ENCODE data around the gene EEIG1.
A peak's percentile ranks its signal among the peaks of the same experiment; 100 is the strongest.

The EEIG1 gene

DNA sequence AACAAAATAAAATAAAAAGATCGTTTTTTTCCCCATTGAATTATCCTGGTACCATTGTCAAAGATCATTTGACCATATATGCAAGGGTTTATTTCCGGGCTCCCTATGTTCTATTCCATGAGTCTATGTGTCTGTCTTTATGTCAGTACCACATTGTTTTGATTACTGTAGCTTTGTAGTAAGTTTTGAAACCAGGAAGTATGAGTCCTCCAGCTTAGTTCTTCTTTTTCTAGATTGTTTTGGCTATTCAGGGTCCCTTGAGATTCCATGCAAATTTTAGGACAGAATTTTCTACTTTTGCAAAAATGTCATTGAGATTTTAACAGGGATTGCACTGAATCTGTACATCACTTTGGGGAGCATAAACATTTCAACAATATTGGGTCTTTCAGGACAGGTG, 18.7 kb upstream of the EEIG1 start:
- peak; percentile 2 for DNase-seq

DNA sequence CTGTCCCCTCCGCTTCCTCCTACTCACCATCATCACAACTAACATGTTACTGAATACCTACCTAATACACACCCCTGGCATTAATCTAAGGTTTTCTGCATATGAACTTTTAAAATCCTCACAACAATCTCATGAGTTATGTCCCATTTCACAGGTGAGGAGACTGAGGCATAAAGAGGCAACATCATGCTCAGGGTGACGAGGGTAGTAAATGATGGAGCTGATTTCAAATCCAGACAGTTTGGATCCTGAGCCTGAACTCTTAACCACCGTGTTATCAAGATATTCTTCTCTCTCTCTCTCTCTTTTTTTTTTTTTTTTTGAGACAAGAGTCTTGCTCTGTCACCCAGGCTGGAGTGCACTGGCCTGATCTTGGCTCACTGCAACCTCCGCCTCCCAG, 12.9 kb upstream of the EEIG1 start:
- no peak for DNase-seq

DNA sequence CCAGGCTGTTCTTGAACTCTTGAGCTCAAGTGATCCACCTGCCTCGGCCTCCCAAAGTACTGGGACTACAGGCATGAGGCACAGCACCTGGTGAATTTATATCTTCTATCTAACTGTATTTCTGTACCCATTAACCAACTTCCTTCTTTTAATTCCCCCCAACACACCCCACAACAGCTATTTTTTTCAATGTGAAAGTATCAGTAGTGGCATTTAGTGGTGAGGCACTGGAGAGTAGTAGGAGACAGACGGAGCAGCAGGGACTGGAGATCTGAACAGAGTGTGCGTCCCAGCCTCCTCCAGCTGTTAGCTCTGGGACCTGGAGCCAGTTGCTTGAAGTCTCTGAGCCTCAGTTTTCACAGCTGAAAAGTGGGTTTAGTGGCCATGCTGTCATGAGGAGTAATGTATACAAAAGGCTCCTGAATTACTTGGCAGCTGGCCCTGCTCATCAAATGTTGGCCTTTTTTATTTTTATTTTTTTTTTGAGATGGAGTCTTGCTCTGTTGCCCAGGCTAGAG, 11.0 kb upstream of the EEIG1 start:
- DNase-seq, result no peak

DNA sequence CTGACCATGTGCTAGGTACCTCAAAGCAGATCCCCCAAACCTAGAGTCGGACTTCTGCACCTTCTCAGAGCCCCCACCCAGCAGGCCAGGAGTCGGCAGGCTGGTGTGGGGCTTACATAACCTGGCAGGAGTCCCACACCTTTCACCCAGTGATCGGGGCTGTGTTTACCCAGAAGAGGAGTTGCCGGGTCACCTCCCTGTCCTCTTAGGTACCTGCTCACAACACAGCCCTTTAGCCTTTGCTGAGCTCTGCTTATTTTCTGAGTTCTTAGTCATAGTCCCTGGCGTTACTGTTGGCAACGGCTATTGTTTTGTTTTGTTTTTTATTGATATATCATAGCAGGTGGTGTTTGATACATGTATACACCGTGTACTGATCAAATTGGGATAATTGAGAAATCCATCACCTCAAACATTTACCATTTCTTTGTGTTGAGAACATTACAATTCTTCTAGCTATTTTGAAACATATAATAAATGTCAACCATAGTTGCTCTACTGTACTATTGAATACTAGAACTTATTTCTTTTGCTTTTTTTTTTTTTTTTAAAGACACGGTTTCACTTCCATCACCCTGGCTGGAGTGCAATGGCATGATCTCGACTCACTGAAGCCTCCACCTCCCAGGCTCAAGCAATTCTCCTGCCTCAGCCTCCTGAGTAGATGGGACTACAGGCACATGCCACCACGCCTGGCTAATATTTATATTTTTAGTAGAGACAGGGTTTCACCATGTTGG, 10.4 kb upstream of the EEIG1 start:
- peak; percentile 29 for DNase-seq

DNA sequence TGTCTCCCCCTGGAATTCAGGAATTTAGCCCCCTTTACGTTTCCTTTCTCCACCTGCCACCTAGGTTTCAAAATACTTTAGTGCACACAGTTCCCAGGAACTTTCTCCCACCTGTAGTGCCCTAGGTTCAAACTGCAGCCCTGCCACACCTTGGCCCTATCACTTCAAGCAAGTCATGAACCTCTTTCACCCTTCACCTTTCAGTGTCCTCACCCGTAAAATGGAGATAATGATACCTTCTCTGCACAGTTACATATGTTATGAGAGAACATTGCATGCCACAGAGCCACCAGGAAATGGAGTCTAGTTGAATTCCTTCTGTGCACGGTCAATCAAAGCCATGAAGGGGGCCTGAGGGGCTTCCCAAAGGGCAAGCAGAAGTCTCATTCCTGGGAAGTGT, 9.8 kb upstream of the EEIG1 start:
- DNase-seq, result no peak

DNA sequence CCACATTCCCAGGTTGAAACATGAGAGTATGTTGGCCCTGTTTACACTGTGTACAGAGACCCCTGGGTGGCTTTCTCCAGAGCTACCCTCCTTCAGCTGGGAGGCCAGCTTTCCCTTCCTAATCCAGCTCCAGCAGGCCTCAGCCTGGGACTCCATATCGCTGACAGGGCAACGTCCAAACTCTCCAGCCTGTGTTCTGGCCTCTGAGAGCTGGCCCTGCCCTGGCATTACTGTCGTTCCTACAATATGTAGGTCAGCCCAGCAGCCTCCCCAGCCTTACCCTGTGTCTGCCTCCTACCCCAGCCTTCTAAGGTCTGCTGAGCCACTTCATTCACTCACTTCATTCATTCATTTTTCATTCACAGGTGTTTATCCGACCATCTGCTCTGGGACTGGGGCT, 8.3 kb upstream of the EEIG1 start:
- DNase-seq, result no peak

DNA sequence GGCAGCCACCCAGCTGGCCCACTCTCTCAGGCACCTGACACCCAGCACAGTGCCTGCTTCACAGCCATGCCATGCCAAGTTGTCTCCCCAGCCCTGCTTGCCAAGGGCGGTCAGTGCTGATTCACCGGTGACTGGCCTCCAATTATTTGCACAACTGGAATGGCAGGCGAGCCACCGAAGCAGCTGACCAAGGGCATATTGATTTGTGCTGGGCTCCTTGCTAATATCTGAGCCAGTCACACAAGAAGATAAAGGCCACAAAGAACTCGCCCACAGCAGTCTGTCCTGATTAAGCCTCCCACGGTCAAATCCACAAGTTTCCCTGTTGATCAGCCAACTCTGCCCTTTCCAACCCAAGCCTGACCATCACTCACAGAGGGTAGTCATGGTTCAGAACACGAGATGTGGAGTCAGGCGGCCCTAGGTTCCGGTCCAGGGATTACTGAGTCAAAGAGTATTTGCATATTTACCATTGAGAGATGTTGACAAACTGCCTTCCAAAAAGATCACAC, 6.4 kb upstream of the EEIG1 start:
- DNase-seq, result no peak

DNA sequence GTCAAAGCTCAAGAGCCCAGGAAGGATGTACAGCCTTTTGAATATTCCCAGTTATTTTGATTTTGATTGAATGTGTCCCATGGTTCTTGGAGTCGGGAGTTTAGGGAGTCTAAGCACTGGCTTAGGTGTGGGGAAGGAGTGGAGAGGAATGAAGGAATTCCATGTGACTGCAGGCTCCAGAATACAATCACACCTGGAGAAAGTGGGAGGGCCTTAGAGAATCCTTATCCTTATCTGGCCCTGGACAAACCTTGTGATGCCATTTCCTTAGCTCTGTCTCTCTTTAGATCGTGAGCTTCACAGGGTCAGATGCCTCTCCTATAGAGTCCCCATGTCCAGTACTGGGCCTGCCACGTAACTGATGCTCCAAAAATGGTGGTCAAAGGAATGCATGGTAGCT, 4.2 kb upstream of the EEIG1 start:
- no peak for DNase-seq

DNA sequence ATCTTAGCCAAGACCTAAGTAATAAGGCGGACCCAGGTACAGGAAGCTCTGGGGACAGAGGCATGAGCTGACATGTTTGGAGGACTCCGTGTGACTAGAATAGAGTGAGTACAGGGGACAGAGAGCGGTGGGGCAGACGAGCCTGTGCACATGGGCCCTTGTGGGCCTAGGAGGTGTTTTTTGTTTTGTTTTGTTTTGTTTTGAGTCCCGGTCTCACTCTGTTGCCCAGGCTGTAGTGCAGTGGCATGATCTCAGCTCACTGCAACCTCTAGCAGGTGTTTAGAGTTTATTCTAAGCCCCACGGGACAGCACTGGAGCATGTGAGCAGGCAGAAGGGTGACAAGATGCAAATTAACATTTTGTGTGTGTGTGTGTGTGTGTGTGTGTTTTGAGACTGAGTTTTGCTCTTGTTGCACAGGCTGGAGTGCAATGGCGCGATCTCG, 3.1 kb upstream of the EEIG1 start:
- DNase-seq, result no peak

DNA sequence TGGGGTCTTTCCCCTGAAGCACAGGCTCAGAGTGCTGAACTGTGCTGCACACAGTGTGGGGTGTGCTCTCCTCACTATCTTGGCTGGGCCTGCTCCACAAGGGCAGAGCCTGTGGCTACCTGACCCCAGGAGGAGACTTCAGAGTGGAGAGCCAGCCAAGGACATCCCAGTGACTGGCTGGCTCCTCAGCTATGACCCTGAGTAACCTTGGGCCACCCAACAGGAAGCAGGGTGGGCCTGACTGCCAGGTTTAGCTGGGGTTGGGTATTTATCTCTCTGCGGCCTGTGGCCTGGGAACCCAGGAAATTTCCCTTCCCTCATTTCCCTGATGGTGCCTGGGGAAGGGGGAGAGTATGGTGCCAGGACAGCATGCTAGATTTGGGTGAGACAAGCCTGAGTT, 2.1 kb upstream of the EEIG1 start:
- no peak for DNase-seq

DNA sequence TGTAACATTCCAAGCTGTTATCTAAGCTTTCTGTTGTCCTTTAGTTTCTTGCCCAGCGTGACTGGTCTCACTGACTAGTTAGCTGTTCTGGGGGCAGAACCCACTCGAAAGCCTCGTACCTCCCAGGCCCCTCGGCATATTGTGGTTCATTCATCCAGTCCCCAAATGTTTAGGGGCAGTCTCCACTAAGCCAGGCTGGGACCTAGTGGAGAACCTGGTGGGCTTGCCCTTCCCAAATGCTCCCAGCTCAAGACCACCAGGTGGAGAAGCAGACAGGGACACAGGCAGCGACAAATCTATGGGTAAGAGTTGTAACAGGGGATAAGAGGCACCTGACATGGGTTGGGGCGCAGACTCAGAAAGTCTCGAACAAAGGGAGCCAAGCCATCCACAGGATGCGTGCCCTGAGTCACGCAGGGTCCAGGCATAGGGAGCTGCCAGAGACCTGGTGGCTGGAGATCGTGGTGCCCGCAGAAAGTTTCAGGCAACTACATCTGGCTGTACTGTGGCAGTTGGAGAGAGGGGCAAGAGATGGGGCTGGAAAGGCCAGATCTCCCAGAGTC, 851 bp upstream of the EEIG1 start:
- no peak for DNase-seq

DNA sequence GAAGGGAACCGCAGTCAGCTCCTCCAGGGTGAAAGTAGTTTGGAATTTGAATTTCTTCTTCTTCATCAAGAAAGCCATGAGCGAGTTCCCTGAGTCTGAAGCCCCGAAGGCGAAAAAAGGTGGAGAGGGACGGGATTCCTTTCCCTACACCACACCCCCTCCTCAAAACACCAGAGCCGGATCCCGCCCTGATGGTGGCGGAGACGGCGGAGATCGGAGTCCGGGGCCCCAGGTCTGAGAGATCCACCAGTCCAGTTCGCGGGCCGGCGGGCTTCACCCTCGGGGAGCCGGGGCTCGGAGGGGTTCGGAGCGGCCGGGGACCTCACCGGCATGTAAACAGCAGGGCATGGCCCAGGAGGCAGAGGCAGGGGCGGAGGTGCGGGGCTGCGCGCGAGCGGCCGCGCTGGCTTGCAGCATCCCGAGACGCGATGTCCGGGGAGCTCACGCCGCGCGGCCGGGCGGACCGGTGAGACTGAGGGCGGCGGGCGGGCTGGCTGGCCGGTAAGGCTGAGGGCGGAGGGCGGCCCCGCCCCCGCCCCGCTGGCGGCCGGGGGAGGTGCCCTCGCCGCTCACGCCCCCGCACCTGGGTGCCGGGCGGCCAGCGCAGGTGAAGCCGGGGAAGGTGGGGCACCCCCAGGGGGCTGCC, 606 bp downstream of the EEIG1 start:
- DNase-seq, result no peak

DNA sequence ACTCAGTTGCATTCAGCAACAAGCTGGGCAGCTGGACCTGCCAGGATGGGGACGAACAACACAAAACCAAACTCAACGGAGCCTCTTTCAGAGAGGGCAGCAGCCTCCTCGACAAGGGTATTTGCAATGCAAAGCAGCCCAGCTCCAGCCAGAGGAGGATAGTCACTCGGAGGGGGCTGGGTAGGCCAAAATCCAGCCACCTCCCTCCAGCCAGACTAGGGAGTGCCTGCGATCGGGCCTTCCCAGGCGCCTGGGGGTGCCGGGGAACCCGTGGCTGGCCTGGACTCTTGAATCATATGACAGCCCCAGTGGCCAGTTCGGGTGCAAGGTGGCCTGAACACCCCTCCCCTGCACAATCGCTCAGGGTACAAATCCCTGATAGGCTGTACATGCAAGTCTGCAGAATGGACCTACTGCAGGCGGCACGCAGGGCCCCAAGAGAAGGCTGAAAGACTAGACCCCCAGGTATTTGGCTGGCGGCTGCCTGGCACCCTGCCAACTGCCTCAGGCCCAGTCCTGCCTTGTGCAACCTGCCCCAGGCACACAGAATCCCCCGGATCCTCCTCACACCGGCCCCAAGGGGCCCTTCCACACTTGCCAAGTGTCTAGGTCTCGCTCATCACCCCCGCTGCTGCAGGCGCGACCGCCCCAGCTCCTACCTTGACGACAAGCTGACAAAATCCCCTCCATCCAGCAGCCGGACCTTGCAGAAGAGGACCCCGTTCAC, 1.3 kb downstream of the EEIG1 start:
- DNase-seq, result no peak

DNA sequence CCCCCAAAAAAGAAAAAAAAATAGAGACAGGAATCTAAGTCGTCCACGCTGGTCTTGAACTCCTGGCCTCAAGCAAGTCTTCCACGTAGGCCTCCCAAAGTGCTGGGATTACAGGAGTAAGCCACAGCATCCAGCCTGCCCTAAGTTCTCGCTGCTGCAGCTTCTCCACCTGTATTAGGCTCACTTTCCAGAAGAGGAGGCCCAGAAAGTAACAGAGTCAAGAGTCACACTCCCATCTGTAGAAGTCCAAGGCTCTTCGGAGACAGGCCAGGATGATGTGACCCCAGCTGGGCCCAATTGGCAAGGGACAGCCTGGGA, 1.8 kb downstream of the EEIG1 start:
- no peak for DNase-seq

DNA sequence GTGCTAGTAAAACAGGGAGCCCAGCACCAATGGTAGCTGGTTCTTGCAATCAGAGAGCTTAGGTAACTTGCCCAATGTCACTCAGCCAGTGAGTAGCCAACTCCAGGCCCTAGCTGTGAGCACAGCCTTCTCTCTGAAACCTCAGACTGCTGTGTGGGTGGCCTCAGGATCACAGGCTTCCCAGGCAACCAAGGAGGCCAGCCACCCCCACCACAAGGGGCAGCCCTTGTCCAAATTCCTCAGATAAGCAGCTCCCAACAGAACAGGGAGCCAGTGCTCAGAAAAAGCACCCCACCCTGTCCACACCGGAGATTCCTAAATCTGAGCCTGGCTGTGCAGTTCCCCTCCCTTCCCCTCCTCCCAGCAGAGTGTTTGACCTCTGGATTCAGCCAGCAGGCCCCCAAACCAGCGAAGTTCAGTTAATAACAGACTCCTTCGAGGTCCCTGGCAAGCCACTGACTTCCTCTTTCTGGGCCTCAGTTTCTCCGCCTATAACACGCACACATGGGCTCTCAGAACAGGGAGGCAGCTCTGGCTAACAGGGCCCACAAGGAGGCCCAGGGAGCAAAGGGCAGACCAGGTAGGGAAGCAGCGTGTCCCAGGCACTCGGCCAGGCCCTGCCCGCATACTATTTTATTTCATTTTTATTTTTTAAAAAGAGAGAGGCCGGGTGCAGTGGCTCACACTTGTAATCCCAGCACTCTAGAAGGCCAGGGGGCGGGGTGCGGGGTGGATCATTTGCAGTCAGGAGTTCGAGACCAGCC, 2.7 kb downstream of the EEIG1 start:
- DNase-seq, result peak; percentile 32

DNA sequence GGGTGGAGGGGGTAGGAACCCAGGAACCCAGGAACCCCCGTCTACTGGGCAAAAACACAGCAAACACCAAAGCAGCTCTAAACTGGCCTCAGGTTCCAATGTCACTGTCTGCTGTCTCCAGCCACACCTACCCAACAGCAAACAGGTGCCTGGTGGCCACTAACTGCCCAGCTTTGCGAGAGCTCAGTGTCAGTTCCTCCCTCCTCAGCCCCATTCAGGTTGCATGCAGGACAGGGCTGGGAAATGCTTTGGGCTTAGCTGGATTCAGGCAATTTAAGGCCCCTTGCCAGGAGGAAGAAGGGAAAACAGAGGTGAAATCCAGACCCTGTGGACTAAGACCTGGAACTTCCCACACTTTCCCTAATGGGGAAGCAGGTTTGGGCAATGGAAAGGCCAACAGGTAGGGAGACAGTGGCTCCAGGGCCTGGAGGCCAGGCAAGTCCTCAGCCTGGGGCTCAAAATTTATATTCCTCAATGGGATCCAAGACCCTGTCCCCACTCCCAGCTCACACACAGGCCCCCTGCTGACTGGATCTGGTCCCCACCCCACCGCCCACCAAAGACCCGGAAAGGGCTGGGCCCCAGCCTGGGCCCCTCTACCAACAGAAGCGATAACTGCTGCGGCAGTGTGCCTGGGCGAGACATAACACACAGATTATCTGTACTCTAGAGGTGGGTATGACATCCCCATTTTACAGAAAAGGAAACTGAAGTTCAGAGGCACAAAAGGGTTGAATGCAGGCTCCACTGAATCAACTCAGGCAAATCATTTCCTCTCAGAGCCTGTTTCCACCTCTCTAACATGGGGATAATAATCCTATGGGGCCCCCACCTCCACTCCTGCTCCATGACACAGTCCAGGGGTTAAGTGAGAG, 3.5 kb downstream of the EEIG1 start:
- no peak for DNase-seq

DNA sequence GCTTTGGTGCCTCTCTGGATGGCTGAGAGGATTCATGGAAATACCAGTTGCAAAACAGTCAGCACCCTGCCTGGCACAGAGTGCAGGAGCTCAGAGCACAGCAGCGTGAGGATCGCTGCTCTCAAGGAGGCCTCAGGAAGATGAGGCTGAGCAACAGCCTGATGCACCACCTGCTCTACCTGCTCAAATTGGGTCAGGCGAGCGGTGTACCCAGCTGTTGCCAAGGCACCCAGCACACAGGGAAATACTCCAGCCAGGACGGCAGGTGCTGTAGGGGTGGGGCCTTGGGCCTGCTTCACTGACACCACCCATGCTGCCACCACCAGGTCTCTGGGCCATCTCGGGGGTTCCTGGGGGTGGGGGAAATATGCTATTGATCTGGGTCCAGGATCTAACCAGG, 4.3 kb downstream of the EEIG1 start:
- no peak for DNase-seq

DNA sequence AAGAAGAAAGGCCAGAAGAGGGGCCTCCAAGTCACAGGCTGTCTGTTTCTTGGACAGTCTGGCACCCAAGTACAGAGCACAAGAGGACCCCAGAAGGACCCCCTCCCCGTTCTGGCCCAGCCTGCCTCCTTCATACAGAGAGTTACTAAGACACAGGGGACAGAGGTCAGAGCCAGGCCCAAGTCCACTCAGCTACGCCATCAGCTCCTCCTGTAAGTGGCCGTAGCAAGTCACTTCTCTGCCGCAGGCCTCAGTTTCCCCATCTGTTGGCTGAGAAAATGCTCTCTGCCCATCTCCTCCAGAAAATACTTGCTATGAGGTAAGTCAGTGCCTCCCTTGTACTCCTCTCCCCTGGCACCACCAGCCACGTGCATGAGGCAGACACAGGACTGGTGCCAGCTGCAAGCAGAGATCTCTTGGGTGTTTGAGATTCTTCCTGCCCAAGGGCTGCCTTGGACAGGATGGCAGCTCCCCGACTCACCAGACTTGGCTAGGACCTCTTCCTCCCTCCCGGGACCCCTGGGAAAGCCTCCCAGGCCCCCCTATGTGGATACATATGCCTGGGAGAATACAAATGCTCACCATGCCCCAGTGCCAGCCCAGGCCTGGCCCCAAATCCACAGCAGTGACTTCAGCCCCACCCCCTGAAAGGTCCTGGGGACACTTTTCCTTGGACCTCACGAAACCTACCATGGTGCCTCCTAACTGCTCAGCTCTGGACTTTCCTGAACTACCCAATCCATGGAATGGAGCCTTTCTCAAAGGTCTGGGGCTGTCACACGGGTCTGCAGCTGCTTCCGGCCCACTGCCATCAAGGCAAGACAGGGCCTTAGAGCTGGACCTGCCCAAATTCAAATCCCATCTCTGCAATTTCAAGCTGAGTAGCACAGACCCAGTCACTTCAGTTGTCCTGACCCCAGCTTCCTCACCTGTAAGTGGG, 5.1 kb downstream of the EEIG1 start:
- no peak for DNase-seq

DNA sequence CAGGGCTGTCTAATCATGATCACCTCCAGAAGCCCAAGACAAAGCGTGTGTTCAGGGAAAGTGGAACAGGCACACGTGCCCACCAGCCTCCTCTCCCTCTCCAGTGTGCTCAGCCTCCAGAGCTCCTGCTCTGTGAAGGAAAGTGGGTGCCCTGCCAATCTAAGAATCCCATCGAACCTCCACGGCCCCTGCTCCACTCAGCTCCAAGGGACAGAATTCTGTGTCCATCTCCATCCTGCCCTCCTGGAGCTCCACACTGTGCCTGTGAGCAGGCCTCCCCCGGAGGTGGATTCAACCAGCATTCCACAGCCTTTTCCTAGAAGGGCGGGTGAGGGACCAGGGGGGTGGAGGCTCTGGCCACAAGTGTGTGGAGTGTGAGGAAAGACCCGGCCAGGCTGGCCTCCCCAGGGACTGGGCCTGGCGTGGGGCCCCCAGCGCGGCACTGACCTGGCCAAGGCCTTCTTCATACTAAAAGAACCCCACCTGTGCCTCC, 6.0 kb downstream of the EEIG1 start:
- DNase-seq, result no peak

DNA sequence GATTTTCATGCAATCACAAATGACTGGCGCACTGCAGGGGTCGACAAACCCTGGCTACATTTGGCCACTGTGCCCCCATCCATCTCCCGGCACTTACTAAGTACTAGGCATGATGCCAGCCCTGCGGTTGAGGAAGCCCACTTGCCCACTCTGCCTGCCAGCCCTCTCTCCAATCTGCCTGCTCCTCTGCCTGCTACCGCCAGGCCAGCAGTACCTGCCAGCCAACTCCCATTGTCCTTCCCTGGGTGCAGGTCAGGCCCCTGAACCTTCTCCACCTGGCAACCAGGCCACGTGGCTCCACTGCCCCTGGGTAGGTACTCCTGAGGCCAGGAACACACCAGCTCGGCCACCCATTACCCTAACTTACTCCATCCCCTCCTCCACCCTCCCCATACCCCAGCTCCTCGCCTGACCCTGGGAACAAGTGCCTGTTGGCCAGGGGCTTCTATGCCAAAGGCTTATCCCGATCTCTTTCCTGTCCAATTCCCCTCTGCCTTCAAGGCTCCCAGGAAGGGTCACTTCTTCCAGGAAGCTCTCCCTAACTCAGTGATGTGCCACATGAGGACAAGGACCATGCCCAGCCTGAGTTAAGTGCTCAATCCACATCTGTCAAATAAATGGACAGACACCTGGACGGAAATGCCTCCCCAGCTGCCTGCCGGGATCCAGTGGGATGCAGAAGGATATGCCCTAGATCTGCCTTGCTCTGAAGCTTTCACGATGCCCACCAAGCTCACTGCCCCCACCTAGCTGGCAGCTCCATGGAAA, 6.6 kb downstream of the EEIG1 start:
- DNase-seq, result no peak
